A673 (cell line): ENCODE measurements around the gene CIITA.

Experiments
- EZH2 ChIP-seq: fragments of 200-600 bp; sonication (generic); IDR thresholded peaks from 2 replicates; pipeline ENCODE4 v1.6.1; 2017; ENCODE audit warnings: borderline replicate concordance, low read depth, mild to moderate bottlenecking, mixed read lengths, antibody characterized with exemption, low read length; ENCODE audit not compliant: poor library complexity, severe bottlenecking
- TF ChIP-seq, protein P1 (sequence below): fragments of 300-800, 200-600 bp; sonication (generic); conservative IDR thresholded peaks from 2 replicates; pipeline ENCODE4 v1.5.1; 2017; ENCODE audit warnings: low read depth, mild to moderate bottlenecking, antibody characterized with exemption, low read length, moderate library complexity, mixed read lengths

DNA sequence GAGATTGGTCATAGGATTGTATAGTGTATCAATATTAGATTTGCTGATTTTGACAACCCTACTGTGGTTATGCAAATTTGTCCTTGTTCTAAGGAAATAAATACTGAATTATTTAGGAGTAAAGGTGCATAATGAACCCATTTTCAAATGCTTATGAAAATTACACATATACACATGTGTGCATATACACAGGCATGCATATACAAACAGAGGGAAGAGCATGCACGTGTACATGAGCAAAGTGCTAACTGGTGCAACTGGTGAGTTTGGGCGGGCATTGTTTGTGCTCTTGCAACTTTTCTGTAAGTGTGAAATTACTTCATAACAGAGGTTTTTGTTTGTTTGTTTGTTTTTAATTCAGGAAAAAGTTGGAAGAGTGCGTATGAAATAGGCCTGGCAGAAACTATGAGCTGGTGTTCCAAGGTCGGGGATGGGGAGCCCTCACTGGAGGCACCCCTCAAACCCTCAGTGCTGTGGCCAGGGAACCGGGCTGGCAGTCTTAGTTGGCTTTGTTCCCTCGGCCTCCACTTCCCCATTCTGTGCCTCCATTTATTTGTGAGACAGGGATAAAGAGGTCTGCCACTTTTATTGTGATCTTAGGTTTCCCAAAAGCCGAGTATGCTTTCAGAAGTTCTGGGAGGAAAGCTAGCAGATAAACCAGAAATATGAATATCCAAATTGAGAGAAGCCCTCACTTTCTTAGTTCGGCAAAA is 59.4 kb downstream of the CIITA start:
- TF ChIP-seq, protein P1, sequence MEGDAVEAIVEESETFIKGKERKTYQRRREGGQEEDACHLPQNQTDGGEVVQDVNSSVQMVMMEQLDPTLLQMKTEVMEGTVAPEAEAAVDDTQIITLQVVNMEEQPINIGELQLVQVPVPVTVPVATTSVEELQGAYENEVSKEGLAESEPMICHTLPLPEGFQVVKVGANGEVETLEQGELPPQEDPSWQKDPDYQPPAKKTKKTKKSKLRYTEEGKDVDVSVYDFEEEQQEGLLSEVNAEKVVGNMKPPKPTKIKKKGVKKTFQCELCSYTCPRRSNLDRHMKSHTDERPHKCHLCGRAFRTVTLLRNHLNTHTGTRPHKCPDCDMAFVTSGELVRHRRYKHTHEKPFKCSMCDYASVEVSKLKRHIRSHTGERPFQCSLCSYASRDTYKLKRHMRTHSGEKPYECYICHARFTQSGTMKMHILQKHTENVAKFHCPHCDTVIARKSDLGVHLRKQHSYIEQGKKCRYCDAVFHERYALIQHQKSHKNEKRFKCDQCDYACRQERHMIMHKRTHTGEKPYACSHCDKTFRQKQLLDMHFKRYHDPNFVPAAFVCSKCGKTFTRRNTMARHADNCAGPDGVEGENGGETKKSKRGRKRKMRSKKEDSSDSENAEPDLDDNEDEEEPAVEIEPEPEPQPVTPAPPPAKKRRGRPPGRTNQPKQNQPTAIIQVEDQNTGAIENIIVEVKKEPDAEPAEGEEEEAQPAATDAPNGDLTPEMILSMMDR, result no peak
- no peak for TF ChIP-seq EZH2
